Cerebellar nuclear complex (tissue), 1 donor: ENCODE data around the gene TOR2A.
"Not testable (repeated sequence)": the region's sequence is repeated elsewhere in the genome, so short reads cannot be mapped to it uniquely, and the experiment has no call there.

Source experiments
- DNase-seq, 2 experiments: peaks; one replicate each; lab custom pipeline; 2025; lab: John Stamatoyannopoulos, UW

TOR2A gene

GRCh38 chr9:127734747-127735529, at the start of gene TOR2A:
TOR2A (minus strand) TSS chr9:127735294; CDS start chr9:127735270, 24 bp downstream.
- DNase-seq, result peak; percentile 87 to 93

DNA sequence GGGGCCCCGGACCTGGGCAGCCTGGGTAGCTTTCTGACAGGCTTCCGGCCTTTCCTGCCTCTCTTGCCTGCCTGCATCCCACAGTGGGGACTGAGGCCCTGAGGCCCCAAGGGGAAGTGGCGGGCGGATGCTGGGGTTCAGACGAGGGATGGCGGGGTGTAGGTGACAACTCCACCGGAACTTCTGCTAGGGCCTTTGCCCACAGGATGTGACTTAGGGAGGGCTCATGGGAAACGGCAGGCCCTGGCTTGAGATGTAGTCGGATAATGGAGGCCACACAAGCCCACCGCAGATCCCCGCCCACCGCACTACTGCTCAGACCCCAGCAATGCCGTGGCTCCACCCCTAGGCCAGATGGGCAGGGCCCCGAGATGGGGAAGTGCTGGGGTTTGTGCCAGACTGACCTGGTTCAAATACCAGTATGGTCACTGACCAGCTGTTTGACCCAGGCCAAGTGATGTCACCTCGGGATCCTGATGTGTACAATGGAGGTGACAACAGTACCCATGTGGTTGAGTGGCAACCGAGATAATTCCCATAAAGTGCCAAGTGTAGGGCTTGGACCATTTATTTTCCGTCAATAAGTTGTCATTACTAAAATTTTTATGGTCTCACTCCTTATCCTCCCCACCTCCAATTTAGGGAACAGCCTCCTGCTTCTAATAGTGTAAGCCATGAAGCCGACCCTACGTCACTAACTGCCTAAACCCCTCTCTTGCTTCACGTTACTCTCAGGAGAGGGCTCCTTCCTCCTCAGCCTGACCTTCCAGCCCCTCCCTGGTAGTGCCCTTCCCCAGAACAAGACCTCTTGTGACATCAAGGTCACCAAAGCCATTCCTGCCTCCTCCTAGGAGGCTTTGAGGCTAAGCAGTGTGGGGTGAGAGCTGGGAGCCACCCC, 48.3 kb upstream of the TOR2A start:
- DNase-seq, result no peak

DNA sequence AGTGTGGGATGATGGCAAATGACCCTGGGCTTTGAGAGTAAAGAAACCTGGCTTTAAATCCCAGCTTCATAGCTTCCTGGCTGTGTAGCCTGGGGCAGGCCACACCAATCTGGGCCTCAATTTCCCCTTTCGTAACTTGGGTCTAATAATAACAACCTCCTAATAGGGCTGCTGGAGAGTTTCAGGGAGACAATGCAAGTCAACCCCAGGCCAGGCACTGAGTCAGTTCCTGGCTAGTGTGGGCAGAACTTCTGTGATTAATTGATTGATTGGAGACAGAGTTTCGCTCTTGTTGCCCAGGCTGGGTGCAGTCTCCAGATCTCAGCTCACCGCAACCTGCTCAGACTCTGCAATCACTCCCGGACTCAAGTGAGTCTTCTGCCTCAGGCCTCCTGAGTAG, 46.7 kb upstream of the TOR2A start:
- DNase-seq, result no peak

DNA sequence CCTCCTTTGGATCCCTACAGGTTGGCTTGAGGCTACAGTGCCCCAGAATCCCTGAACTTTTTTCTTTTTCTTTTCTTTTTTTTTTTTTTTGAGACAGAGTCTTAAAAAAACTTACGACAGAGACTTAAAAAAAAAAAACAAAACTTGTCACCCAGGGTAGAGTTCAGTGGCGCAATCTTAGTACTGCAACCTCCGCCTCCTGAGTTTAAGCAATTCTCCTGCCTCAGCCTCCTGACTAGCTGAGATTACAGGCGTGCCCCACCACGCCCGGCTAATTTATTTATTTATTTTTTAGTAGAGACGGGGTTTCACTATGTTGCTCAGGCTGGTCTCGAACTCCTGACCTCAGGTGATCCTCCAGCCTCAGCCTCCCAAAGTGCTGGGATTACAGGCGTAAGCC, 45.8 kb upstream of the TOR2A start:
- not testable (repeated sequence) for DNase-seq

GRCh38 chr9:127780126-127780885, 45.2 kb upstream of the TOR2A start:
- no peak for DNase-seq

DNA sequence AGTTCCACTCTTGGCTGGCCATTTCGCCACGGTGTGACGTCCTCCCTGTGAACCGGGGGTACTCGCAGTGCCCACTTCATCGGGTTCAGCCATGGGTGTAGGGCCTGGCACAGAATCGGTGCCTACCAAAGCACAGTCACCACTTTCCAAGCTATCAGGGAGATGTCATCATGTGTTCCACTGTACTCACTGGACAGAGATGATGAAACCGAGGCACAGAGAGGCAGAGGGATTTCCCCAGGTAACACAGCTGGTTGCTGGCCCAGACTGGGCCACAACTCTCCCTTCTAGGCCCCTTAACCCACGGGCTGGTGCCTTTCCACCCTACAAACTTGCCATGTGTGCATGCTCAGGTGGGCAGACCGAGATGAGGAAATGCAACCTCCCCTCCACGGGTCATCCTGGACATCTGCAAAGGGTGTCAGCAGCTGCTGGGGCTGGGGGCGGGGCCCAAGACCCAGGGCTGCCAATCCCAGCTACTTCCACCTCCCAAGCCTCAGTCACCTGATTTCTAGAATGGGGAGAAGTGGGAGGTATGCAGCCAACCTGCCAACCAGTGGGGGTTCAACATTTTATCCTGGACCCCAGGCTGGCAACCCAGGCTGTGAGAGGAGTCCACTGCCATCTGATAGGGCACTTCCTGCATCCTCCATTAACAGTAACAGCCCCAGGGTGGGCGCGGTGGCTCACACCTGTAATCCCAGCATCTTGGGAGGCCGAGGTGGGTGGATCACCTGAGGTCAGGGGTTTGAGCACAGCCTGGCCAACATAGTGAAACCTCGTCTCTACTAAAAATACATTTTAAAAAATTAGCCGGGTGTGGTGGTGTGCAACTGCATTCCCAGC, 44.3 kb upstream of the TOR2A start:
- no peak for DNase-seq

- no peak for DNase-seq
These were observed 43.4 kb upstream of the TOR2A start, which contains the start of gene SH2D3C for GRCh38 chr9:127778280-127779135. SH2D3C (minus strand) TSS chr9:127778666; CDS start chr9:127778627, 39 bp downstream.

DNA sequence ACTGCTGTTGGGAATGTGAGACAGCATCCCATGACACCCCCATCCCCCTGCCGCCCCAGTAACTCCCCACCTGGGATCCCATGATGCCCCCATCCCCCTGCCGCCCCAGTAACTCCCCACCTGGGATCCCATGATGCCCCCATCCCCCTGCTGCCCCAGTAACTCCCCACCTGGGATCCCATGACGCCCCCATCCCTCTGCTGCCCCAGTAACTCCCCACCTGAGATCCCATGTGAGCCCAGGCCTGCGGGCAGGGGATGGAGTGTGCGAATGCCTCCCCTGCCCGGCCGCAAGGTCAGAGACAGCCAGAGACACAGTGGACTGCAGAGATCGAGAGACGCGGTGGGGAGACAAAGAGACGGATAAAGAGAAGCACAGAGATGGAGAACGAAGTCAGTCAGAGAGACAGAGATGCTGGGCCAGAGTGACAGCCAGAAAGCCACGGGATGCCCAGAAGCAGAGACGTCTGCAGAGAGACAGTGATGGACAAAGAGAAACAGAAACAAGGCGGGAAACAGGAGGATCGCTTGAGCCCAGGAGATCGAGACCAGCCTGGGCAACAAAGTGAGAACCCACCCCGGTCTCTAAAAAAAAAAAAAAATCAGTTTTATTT, 42.4 kb upstream of the TOR2A start:
- no peak for DNase-seq

GRCh38 chr9:127776924-127777289, 41.8 kb upstream of the TOR2A start:
- no peak for DNase-seq

DNA sequence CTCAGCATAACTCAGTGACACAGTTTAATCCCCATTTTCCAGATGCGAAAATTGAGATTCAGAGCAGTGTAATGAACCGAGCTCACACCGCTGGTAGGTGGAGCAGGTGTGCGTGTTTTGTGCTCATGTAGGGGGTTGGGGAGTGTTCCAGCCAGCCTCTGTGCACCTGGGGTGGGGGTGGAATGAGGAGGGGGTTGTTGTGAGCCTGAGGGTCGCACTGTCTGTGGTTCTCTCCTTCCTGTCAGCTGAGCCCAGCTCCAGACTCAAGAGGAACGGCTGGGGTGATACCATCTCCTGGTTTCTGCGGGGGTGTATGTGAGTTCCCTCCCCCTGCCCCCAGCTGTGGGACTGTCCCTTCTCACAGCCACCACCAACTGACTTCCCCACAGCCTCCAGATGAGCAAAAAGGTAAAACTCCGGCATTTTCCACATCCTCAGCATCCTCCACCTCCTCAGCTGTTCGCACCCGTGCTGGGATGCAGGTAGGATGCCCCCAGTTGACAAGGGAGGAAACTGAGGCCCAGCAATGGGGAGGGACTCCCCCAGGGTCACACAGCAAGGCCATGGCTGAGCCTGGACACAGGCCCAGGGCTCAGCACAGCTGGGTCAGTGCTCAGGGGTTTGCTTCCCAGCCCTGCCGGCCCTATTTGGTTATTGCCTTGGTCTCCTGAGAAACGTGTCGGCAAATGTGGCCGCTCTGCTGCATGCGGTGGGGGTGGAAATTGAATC, 41.3 kb upstream of the TOR2A start:
- DNase-seq, result no peak

DNA sequence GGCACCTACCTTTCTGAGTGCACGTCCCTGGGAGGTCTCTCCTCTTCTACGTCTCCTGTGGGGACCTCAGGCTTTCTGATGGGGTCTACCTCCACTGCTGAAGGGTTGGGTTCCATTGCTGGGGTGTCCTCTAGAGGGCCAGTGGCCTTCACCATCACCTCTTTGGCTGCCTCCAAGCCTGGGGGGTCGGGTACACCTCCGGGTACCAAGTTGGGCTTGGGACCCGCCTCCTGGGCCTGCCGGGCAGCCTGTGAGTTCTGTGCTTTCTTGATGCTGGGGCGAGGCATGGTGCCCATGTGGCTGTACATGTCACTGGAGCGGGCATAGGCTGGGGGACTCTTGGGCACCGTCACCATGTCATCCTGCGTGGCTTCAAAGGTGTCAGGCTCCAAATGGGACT, 38.9 kb upstream of the TOR2A start:
- DNase-seq, result no peak

DNA sequence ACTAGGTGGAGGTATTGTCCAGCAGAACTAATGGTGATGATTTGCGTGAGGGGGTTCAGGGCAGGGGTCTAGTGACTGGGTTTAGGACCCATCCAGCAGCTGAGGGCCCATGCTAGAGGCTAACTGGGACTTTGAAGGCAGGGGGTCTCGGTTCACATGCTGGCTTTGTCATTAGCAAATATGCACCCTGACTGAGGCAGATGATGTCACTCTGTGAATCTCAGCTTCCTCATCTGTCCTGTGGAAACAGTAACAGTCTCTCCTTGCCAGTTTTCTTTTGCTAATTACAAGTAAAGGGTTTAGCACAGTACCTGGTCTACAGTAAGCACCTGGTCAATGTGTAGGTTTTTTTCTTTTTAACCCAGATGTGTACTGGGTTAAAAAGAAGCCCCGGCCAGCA, 38.2 kb upstream of the TOR2A start:
- no peak for DNase-seq

GRCh38 chr9:127772603-127773002, 37.5 kb upstream of the TOR2A start:
- no peak for DNase-seq

DNA sequence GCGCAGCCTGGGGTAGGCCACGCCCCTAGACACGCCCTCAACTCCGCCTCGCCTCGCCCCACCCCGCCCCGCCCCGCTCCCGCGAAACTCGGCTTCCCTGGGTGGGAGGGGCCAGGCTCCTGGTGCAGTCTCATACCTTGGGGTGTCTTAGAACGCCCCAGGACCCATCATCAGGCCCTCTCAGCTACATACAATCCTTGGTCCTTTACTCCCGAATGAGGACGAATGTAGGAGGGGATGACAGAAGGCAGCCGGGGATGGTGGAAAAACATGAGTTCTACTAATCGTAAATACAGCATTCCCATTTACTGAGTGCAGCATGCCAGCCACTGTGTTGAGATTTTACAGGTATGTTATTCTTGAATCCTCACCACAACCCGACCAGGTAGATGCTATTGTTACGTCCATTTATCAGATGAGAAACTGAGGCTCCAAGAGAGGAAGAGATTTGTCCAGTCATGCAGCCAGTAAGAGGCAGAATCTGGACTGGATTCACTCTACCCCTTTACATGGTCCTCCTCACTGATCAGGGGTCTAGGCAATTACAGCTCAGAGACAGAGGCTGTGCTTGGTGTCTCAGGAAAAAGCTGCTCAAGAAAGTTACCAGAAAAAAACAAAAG, 36.6 kb upstream of the TOR2A start:
- DNase-seq, result no peak

- peak; percentile 62 for DNase-seq
These were observed 35.9 kb upstream of the TOR2A start for GRCh38 chr9:127770905-127771569.

GRCh38 chr9:127770583-127770904, 35.5 kb upstream of the TOR2A start:
- DNase-seq, result no peak

- no peak for DNase-seq
These were observed 35.0 kb upstream of the TOR2A start for GRCh38 chr9:127769929-127770582.

DNA sequence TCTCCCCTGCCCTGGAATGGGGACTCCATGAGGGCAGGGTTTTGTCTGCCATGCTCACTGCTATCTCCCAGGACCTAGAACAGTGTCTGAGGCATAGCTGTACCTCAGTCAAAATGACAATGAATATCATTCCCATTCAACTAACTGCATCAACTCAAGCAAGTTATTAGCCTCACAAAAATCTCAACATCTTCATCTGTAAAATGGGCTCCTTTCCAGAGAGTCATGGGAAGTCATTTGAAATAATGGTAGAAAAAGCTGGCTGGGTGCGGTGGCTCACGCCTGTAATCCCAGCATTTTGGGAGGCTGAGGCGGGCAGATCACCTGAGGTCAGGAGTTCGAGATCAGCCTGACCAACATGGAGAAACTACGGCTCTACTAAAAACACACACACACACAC, 34.0 kb upstream of the TOR2A start:
- DNase-seq, result no peak
